ENCODE results near the gene SAPCD2.

SAPCD2 gene

DNA sequence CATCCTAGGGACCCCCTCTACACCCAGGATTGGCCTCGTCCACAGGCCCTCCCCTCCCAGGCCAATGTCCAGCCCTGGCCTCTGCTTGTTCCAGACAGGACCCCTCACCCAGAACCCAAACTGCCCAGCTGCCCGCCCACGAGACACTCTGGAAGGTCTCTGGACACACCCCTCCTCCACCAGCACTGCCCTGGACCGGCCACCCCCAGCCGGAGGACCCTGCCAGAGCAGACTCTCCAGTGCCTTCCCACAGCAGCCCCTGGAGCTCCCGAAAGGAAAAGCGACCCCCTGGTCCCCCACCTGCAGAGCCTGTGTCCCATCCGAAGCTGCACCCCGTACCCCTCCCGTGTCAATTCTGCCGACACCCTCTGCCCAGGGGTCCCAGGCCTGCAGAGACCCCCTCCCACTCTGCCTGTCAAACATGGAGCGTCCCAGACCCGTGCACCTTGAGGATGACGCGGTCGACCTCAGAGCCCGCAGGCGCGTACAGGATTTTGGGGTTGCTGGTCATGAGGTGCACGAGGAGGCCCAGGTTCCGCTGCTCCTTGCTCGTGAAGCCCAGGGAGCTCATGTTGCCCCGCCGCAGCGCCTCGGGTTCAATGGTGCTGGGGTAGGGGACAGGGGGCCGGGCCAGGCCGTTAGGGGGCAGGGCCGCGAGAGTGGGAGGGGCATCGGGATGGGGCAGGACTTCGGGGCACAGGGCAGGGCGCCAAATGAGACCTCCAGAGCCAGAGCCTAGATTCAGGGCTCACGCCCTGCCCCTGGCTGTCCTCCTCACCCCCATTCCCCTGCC is 50.3 kb downstream of the SAPCD2 start:
- Histone ChIP-seq H3K4me3 (ENCODE audit: low read depth, low read length) (no peak overlapping the region), H2AFZ (ENCODE audit: low read length, unreplicated experiment) (no peak overlapping the region), H3K27ac (ENCODE audit: low read depth, low read length) (no peak overlapping the region), H3K79me2 (ENCODE audit: control insufficient read depth, insufficient read depth, low read length, unreplicated experiment) (no peaks in the 10 kb centered on the region), H3K27me3 (ENCODE audit: insufficient read depth, low read length) (no peaks in the 10 kb centered on the region), H3K36me3 (ENCODE audit: insufficient read depth, low read length) (peaks cover 28% of the 10 kb centered on the region; the same call in 1 of the 2 replicates), H3K4me1 (ENCODE audit: control insufficient read depth, insufficient read depth, low read length, unreplicated experiment) (no peaks in the 10 kb centered on the region)

DNA sequence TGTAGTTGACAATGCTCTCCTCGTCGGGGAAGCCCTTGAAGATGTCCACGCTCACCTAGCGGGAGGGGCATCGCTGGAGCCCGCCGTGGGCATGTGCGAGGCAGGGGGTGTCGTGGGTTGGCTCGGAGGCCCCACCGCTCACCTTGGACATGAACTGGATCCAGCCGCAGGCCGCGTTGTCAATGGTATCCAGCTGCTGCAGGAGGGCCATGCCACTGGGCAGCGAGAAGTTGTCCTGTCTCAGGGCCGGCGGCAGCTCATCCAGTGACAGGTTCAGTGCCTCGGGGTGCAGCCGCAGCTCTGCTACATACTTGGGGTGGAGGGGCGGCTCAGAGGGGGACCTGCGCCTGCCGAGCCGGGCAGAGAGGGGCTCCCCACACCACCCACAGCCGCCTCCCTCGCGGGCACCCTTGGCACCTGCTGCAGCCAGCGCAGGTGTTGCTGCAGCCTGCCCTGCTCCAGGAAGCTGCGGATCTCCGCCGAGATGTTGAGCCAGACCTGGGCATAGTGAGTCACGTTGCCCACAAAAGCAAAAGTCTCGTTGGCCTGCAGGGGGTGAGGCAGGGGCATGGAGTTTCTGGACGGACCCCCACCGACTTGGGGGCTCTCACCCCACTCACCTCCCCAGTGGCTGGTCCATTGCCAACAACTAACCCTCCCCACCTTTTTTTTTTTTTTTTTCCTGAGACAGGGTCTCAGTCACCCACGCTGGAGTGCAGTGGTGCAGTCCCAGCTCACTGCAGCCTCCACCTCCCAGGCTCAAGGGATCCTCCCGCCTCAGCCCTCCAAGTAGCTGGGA is 51.4 kb downstream of the SAPCD2 start:
- H3K36me3 ChIP-seq (ENCODE audit: insufficient read depth, low read length): peaks cover 38% of the 10 kb centered on the region; the same call in 1 of the 2 replicates
- H3K27me3 ChIP-seq (ENCODE audit: insufficient read depth, low read length): no peaks in the 10 kb centered on the region
- H2AFZ ChIP-seq (ENCODE audit: low read length, unreplicated experiment): no peak overlapping the region
- H3K4me3 ChIP-seq (ENCODE audit: low read depth, low read length): no peak overlapping the region
- no peaks in the 10 kb centered on the region for H3K79me2 ChIP-seq (ENCODE audit: control insufficient read depth, insufficient read depth, low read length, unreplicated experiment)
- no peaks in the 10 kb centered on the region for H3K4me1 ChIP-seq (ENCODE audit: control insufficient read depth, insufficient read depth, low read length, unreplicated experiment)
- H3K27ac ChIP-seq (ENCODE audit: low read depth, low read length): no peak overlapping the region

GRCh38 chr9:137017791-137018497 is 52.4 kb downstream of the SAPCD2 start:
- Histone ChIP-seq H3K27ac (ENCODE audit: low read depth, low read length) (no peak overlapping the region), H3K4me1 (ENCODE audit: control insufficient read depth, insufficient read depth, low read length, unreplicated experiment) (no peaks in the 10 kb centered on the region), H3K27me3 (ENCODE audit: insufficient read depth, low read length) (no peaks in the 10 kb centered on the region), H3K79me2 (ENCODE audit: control insufficient read depth, insufficient read depth, low read length, unreplicated experiment) (no peaks in the 10 kb centered on the region), H2AFZ (ENCODE audit: low read length, unreplicated experiment) (no peak overlapping the region), H3K36me3 (ENCODE audit: insufficient read depth, low read length) (peaks cover 43% of the 10 kb centered on the region; the same call in 1 of the 2 replicates), H3K4me3 (ENCODE audit: low read depth, low read length) (no peak overlapping the region)

DNA sequence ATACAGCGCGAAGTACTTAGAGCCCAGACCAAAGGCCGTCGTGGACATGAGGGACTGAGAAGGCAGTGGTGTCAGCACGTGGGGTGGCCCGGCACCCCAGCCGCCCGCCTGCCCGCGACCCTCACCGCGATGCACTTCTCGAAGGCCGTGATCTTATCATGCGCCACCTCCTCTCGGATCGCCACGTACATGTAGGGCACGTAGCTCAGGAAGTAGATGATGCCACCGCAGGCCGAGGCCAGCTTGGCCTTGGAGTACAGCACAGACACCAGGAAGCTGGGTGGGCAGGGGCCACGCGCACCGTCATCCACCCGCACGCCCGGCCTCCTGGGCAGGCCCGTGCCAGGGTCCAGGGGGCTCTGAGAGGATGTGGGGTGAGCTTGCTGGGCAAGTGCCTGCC is 53.3 kb downstream of the SAPCD2 start:
- Histone ChIP-seq H3K36me3 (ENCODE audit: insufficient read depth, low read length) (peaks cover 43% of the 10 kb centered on the region; the same call in 1 of the 2 replicates), H2AFZ (ENCODE audit: low read length, unreplicated experiment) (no peak overlapping the region), H3K4me3 (ENCODE audit: low read depth, low read length) (no peak overlapping the region), H3K27ac (ENCODE audit: low read depth, low read length) (no peak overlapping the region), H3K79me2 (ENCODE audit: control insufficient read depth, insufficient read depth, low read length, unreplicated experiment) (no peaks in the 10 kb centered on the region), H3K27me3 (ENCODE audit: insufficient read depth, low read length) (no peaks in the 10 kb centered on the region), H3K4me1 (ENCODE audit: control insufficient read depth, insufficient read depth, low read length, unreplicated experiment) (no peaks in the 10 kb centered on the region)

GRCh38 chr9:137016436-137016835 is 53.9 kb downstream of the SAPCD2 start:
- Histone ChIP-seq H3K4me1 (ENCODE audit: control insufficient read depth, insufficient read depth, low read length, unreplicated experiment) (no peaks in the 10 kb centered on the region), H3K27ac (ENCODE audit: low read depth, low read length) (no peak overlapping the region), H3K27me3 (ENCODE audit: insufficient read depth, low read length) (no peaks in the 10 kb centered on the region), H3K4me3 (ENCODE audit: low read depth, low read length) (no peak overlapping the region), H3K36me3 (ENCODE audit: insufficient read depth, low read length) (peaks cover 43% of the 10 kb centered on the region; the same call in 1 of the 2 replicates), H2AFZ (ENCODE audit: low read length, unreplicated experiment) (no peak overlapping the region), H3K79me2 (ENCODE audit: control insufficient read depth, insufficient read depth, low read length, unreplicated experiment) (no peaks in the 10 kb centered on the region)

- H3K27ac ChIP-seq (ENCODE audit: low read depth, low read length): no peak overlapping the region
- H3K4me1 ChIP-seq (ENCODE audit: control insufficient read depth, insufficient read depth, low read length, unreplicated experiment): no peaks in the 10 kb centered on the region
- H3K4me3 ChIP-seq (ENCODE audit: low read depth, low read length): no peak overlapping the region
- no peaks in the 10 kb centered on the region for H3K27me3 ChIP-seq (ENCODE audit: insufficient read depth, low read length)
- H2AFZ ChIP-seq (ENCODE audit: low read length, unreplicated experiment): no peak overlapping the region
- peaks cover 43% of the 10 kb centered on the region; the same call in 1 of the 2 replicates for H3K36me3 ChIP-seq (ENCODE audit: insufficient read depth, low read length)
- no peaks in the 10 kb centered on the region for H3K79me2 ChIP-seq (ENCODE audit: control insufficient read depth, insufficient read depth, low read length, unreplicated experiment)
Observed at GRCh38 chr9:137015976-137016375, 54.4 kb downstream of the SAPCD2 start.

DNA sequence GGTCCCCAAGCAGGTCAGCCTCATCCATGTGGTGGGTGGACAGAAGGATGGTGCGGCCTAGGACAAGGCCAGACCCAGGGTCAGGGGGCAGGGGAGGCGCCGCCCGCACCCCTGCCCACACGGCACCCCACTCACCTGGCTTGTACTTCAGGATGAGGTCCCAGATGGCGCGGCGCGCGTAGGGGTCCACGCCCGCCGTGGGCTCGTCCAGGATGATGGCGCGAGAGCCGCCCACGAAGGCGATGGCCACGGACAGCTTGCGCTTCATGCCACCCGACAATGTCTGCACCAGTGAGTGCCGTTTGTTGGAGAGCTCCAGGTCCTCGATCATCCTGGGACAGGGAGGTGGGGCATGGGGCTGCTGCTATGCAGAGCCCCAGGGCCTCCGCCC is 54.8 kb downstream of the SAPCD2 start:
- Histone ChIP-seq H3K36me3 (ENCODE audit: insufficient read depth, low read length) (peaks cover 43% of the 10 kb centered on the region; the same call in 1 of the 2 replicates), H3K4me1 (ENCODE audit: control insufficient read depth, insufficient read depth, low read length, unreplicated experiment) (no peaks in the 10 kb centered on the region)

GRCh38 chr9:137014776-137015539 is 55.4 kb downstream of the SAPCD2 start:
- Histone ChIP-seq H3K36me3 (ENCODE audit: insufficient read depth, low read length) (peaks cover 43% of the 10 kb centered on the region; the same call in 1 of the 2 replicates), H2AFZ (ENCODE audit: low read length, unreplicated experiment) (no peak overlapping the region), H3K27me3 (ENCODE audit: insufficient read depth, low read length) (no peaks in the 10 kb centered on the region), H3K4me3 (ENCODE audit: low read depth, low read length) (no peak overlapping the region), H3K27ac (ENCODE audit: low read depth, low read length) (no peak overlapping the region), H3K4me1 (ENCODE audit: control insufficient read depth, insufficient read depth, low read length, unreplicated experiment) (no peaks in the 10 kb centered on the region), H3K79me2 (ENCODE audit: control insufficient read depth, insufficient read depth, low read length, unreplicated experiment) (no peaks in the 10 kb centered on the region)

More for the DNA sequence above, 54.8 kb downstream of the SAPCD2 start:
- no peak overlapping the region for H3K4me3 ChIP-seq (ENCODE audit: low read depth, low read length)
- no peaks in the 10 kb centered on the region for H3K79me2 ChIP-seq (ENCODE audit: control insufficient read depth, insufficient read depth, low read length, unreplicated experiment)
- no peak overlapping the region for H3K27ac ChIP-seq (ENCODE audit: low read depth, low read length)
- no peaks in the 10 kb centered on the region for H3K27me3 ChIP-seq (ENCODE audit: insufficient read depth, low read length)
- no peak overlapping the region for H2AFZ ChIP-seq (ENCODE audit: low read length, unreplicated experiment)

GRCh38 chr9:137014166-137014565 is 56.2 kb downstream of the SAPCD2 start:
- Histone ChIP-seq H3K4me3 (ENCODE audit: low read depth, low read length) (no peak overlapping the region), H3K36me3 (ENCODE audit: insufficient read depth, low read length) (peaks cover 43% of the 10 kb centered on the region; the same call in 1 of the 2 replicates), H3K4me1 (ENCODE audit: control insufficient read depth, insufficient read depth, low read length, unreplicated experiment) (no peaks in the 10 kb centered on the region), H3K79me2 (ENCODE audit: control insufficient read depth, insufficient read depth, low read length, unreplicated experiment) (no peaks in the 10 kb centered on the region), H2AFZ (ENCODE audit: low read length, unreplicated experiment) (no peak overlapping the region), H3K27me3 (ENCODE audit: insufficient read depth, low read length) (no peaks in the 10 kb centered on the region), H3K27ac (ENCODE audit: low read depth, low read length) (no peak overlapping the region)

DNA sequence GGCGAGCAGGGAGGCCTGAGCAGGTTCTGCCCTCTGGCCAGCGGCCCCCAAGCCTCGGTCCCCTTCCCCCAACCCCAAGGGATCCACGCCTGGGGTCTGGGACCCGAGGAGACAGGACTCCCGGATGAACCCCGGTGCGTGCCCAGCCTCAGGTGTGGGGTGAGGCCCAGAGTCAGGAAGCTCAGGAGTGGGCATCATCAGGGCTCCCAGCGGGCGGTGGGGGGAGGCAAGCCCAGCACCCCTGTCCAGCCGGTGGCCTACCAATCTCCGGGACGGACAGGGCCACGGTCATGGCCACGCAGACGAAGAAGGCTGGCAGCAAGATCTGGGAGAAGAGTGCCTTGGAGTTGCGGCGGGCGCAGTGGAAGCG is 56.8 kb downstream of the SAPCD2 start:
- Histone ChIP-seq H3K4me3 (ENCODE audit: low read depth, low read length) (no peak overlapping the region), H3K79me2 (ENCODE audit: control insufficient read depth, insufficient read depth, low read length, unreplicated experiment) (no peaks in the 10 kb centered on the region), H3K27me3 (ENCODE audit: insufficient read depth, low read length) (no peaks in the 10 kb centered on the region), H3K4me1 (ENCODE audit: control insufficient read depth, insufficient read depth, low read length, unreplicated experiment) (no peaks in the 10 kb centered on the region), H3K27ac (ENCODE audit: low read depth, low read length) (no peak overlapping the region), H3K36me3 (ENCODE audit: insufficient read depth, low read length) (peaks cover 43% of the 10 kb centered on the region; the same call in 1 of the 2 replicates), H2AFZ (ENCODE audit: low read length, unreplicated experiment) (no peak overlapping the region)
